ENCODE measurements around the gene SLC17A9. TPM values are rescaled to one million over a fixed set of nuclear protein-coding genes. Genes with fewer than 3 reads are reported as not detected.

SLC17A9 gene
- total and polyA plus RNA-seq, 5 donors, result 1.5 to 4.8 (median 2.5) TPM

- Histone ChIP-seq H3K27ac (ENCODE audit: low read length) (no peak overlapping the region), H3K9me3 (ENCODE audit: control insufficient read depth, low read length) (no peaks in the 10 kb centered on the region), H3K27me3 (ENCODE audit: control insufficient read depth, insufficient read depth) (no peaks in the 10 kb centered on the region), H3K4me1 (ENCODE audit: control insufficient read depth, insufficient read depth, low read length) (peaks cover 9% of the 10 kb centered on the region), H3K4me3 (ENCODE audit: low read length) (no peak overlapping the region)
- ATAC-seq (no peak), DNase-seq (no peak)
- intact Hi-C loops (cut with DNase I), result no loop called here
- WGBS, result 79% methylated on average over 10 of the region's 10 CpGs
These were observed 40.7 kb upstream of the SLC17A9 start for GRCh38 chr20:62911701-62912280.

- Histone ChIP-seq H3K4me3 (ENCODE audit: low read length) (no peak overlapping the region), H3K9me3 (ENCODE audit: control insufficient read depth, low read length) (no peaks in the 10 kb centered on the region), H3K27me3 (ENCODE audit: control insufficient read depth, insufficient read depth) (no peaks in the 10 kb centered on the region), H3K4me1 (ENCODE audit: control insufficient read depth, insufficient read depth, low read length) (peaks cover 17% of the 10 kb centered on the region), H3K27ac (ENCODE audit: low read length) (no peak overlapping the region)
- no peak for ATAC-seq
- 64% methylated on average over 7 of the region's 7 CpGs for WGBS
- DNase-seq, result no peak
- intact Hi-C loops (cut with DNase I), result no loop called here
These were observed 39.4 kb upstream of the SLC17A9 start for GRCh38 chr20:62913043-62913630.

- Histone ChIP-seq H3K9me3 (ENCODE audit: control insufficient read depth, low read length) (no peaks in the 10 kb centered on the region), H3K4me1 (ENCODE audit: control insufficient read depth, insufficient read depth, low read length) (peaks cover 19% of the 10 kb centered on the region), H3K27ac (ENCODE audit: low read length) (peak overlapping the region; percentile 12), H3K4me3 (ENCODE audit: low read length) (no peak overlapping the region), H3K27me3 (ENCODE audit: control insufficient read depth, insufficient read depth) (no peaks in the 10 kb centered on the region)
- DNase-seq (no peak), ATAC-seq (peak; percentile 20 to 34)
- WGBS, result 57% methylated on average over 9 of the region's 9 CpGs
- intact Hi-C loops (cut with DNase I), result no loop called here
These were observed 38.1 kb upstream of the SLC17A9 start for GRCh38 chr20:62914436-62914835.

- no peaks in the 10 kb centered on the region for H3K9me3 ChIP-seq (ENCODE audit: control insufficient read depth, low read length)
- WGBS, result 17% methylated on average over 8 of the region's 8 CpGs
- DNase-seq, result no peak
- intact Hi-C loops (cut with DNase I), result no loop called here
- peak; percentile 76 to 86 for ATAC-seq
- no peak overlapping the region for H3K27ac ChIP-seq (ENCODE audit: low read length)
- peak overlapping the region; percentile 26 for H3K4me3 ChIP-seq (ENCODE audit: low read length)
- H3K27me3 ChIP-seq (ENCODE audit: control insufficient read depth, insufficient read depth), result no peaks in the 10 kb centered on the region
- peaks cover 19% of the 10 kb centered on the region for H3K4me1 ChIP-seq (ENCODE audit: control insufficient read depth, insufficient read depth, low read length)
These were observed 37.5 kb upstream of the SLC17A9 start for GRCh38 chr20:62914970-62915457.

GRCh38 chr20:62916703-62917476, 35.6 kb upstream of the SLC17A9 start:
- Histone ChIP-seq H3K27me3 (ENCODE audit: control insufficient read depth, insufficient read depth) (no peaks in the 10 kb centered on the region), H3K27ac (ENCODE audit: low read length) (no peak overlapping the region), H3K9me3 (ENCODE audit: control insufficient read depth, low read length) (no peaks in the 10 kb centered on the region), H3K4me1 (ENCODE audit: control insufficient read depth, insufficient read depth, low read length) (peaks cover 23% of the 10 kb centered on the region), H3K4me3 (ENCODE audit: low read length) (no peak overlapping the region)
- DNase-seq, result no peak
- no peak for ATAC-seq
- intact Hi-C loops (cut with DNase I), result no loop called here
- 79% methylated on average over 10 of the region's 10 CpGs for WGBS

GRCh38 chr20:62917720-62918119, 34.8 kb upstream of the SLC17A9 start:
- WGBS, result 59% methylated on average over 3 of the region's 3 CpGs
- no peak for ATAC-seq
- no peak for DNase-seq
- Histone ChIP-seq H3K4me1 (ENCODE audit: control insufficient read depth, insufficient read depth, low read length) (peaks cover 29% of the 10 kb centered on the region), H3K9me3 (ENCODE audit: control insufficient read depth, low read length) (no peaks in the 10 kb centered on the region), H3K4me3 (ENCODE audit: low read length) (no peak overlapping the region), H3K27ac (ENCODE audit: low read length) (no peak overlapping the region), H3K27me3 (ENCODE audit: control insufficient read depth, insufficient read depth) (no peaks in the 10 kb centered on the region)
- intact Hi-C loops (cut with DNase I), result no loop called here

GRCh38 chr20:62918147-62918546, 34.4 kb upstream of the SLC17A9 start:
- H3K4me1 ChIP-seq (ENCODE audit: control insufficient read depth, insufficient read depth, low read length), result peaks cover 29% of the 10 kb centered on the region

GRCh38 chr20:62918831-62919230, 33.7 kb upstream of the SLC17A9 start:
- ATAC-seq, result no peak
- Histone ChIP-seq H3K27ac (ENCODE audit: low read length) (no peak overlapping the region), H3K4me3 (ENCODE audit: low read length) (no peak overlapping the region), H3K4me1 (ENCODE audit: control insufficient read depth, insufficient read depth, low read length) (peaks cover 32% of the 10 kb centered on the region), H3K9me3 (ENCODE audit: control insufficient read depth, low read length) (no peaks in the 10 kb centered on the region), H3K27me3 (ENCODE audit: control insufficient read depth, insufficient read depth) (no peaks in the 10 kb centered on the region)
- no peak for DNase-seq
- 51% methylated on average over 6 of the region's 6 CpGs for WGBS
- intact Hi-C loops (cut with DNase I), result no loop called here

More at GRCh38 chr20:62918147-62918546, 34.4 kb upstream of the SLC17A9 start:
- ATAC-seq, result no peak
- Histone ChIP-seq H3K27ac (ENCODE audit: low read length) (no peak overlapping the region), H3K27me3 (ENCODE audit: control insufficient read depth, insufficient read depth) (no peaks in the 10 kb centered on the region), H3K9me3 (ENCODE audit: control insufficient read depth, low read length) (no peaks in the 10 kb centered on the region), H3K4me3 (ENCODE audit: low read length) (no peak overlapping the region)
- no peak for DNase-seq
- intact Hi-C loops (cut with DNase I), result no loop called here
- WGBS, result 44% methylated on average over 3 of the region's 3 CpGs

- H3K27me3 ChIP-seq (ENCODE audit: control insufficient read depth, insufficient read depth), result no peaks in the 10 kb centered on the region
- no peak overlapping the region for H3K27ac ChIP-seq (ENCODE audit: low read length)
- intact Hi-C loops (cut with DNase I), result no loop called here
- DNase-seq (no peak), ATAC-seq (no peak)
- 72% methylated on average over 10 of the region's 10 CpGs for WGBS
- peaks cover 23% of the 10 kb centered on the region for H3K4me1 ChIP-seq (ENCODE audit: control insufficient read depth, insufficient read depth, low read length)
- no peaks in the 10 kb centered on the region for H3K9me3 ChIP-seq (ENCODE audit: control insufficient read depth, low read length)
- H3K4me3 ChIP-seq (ENCODE audit: low read length), result no peak overlapping the region
These were observed 32.4 kb upstream of the SLC17A9 start for GRCh38 chr20:62920039-62920645.

GRCh38 chr20:62921119-62921687, 31.3 kb upstream of the SLC17A9 start:
- 42% methylated on average over 8 of the region's 8 CpGs for whole genome bisulfite sequencing
- no peak overlapping the region for H3K27ac ChIP-seq (ENCODE audit: low read length)
- no peak overlapping the region for H3K4me3 ChIP-seq (ENCODE audit: low read length)
- no peaks in the 10 kb centered on the region for H3K27me3 ChIP-seq (ENCODE audit: control insufficient read depth, insufficient read depth)
- DNase-seq, result peak in 2 of 3 donors; percentile 44 to 61
- H3K4me1 ChIP-seq (ENCODE audit: control insufficient read depth, insufficient read depth, low read length), result peaks cover 23% of the 10 kb centered on the region
- intact Hi-C loops (cut with DNase I), result no loop called here
- peak; percentile 22 to 68 for ATAC-seq
- H3K9me3 ChIP-seq (ENCODE audit: control insufficient read depth, low read length), result no peaks in the 10 kb centered on the region

All from right cardiac atrium (tissue), 5 donors.